Peyer's patch (tissue), 4 donors: Measurements from ENCODE around the gene GLB1L. TPM values are rescaled to one million over a fixed set of nuclear protein-coding genes. Genes with fewer than 3 reads are reported as not detected.

ENCODE experiments used
- DNase-seq, 3 donors: peaks; one replicate each; pipeline ENCODE4 v3.0.0-alpha.2; 2017 to 2019
- H3K27ac ChIP-seq, 4 donors: fragments of 200-600 bp; sonication (generic); one replicate each; pipeline ENCODE4 v1.5.1; 2016 to 2019
- H3K27me3 ChIP-seq, 2 donors: fragments of 200-600 bp; sonication (generic); one replicate each; pipeline ENCODE4 v1.5.1; 2019
- H3K36me3 ChIP-seq, 3 donors: fragments of 200-600 bp; sonication (generic); one replicate each; pipeline ENCODE4 v1.5.1; 2016 to 2019
- H3K4me1 ChIP-seq, 4 donors: fragments of 200-600 bp; sonication (generic); one replicate each; pipeline ENCODE4 v1.5.1; 2016 to 2019
- H3K4me3 ChIP-seq, 4 donors: fragments of 200-600 bp; sonication (generic); 1 replicate in 3 of 4; 2 replicates in 1 of 4; pipeline ENCODE4 v1.5.1; 2016 to 2019; ENCODE audit warnings: mild to moderate bottlenecking in 1 of 4
- H3K9me3 ChIP-seq, 4 donors: fragments of 200-600 bp; sonication (generic); one replicate each; pipeline ENCODE4 v1.5.1; 2016 to 2019; ENCODE audit warnings: mild to moderate bottlenecking in 1 of 4
- CTCF ChIP-seq, 6 experiments: fragments of 450-650 bp in 4 of 6; fragments of 200-600 bp in 2 of 6; sonication (generic) in 1 of 6; IDR thresholded peaks; one replicate each; pipeline ENCODE4 v1.5.1; 2017 to 2019; ENCODE audit warnings: antibody characterized with exemption in 6 of 6, mild to moderate bottlenecking in 3 of 6, moderate library complexity in 1 of 6
- POLR2A ChIP-seq, 2 donors: fragments of 450-650 bp; IDR thresholded peaks; one replicate each; pipeline ENCODE4 v1.5.1; 2017; ENCODE audit warnings: antibody characterized with exemption in 2 of 2, mild to moderate bottlenecking in 2 of 2, moderate library complexity in 2 of 2
- total RNA-seq, 4 donors: library from RNA; depleted of rRNA; stranded (reverse); fragments of >200 nt; gene quantifications; one replicate each; pipeline ENCODE4 v1.1.0, GENCODE V29; 2016

The GLB1L gene
- total RNA-seq, 4 donors from 2014 or later, result 2.7 to 9.5 (median 7.0) TPM; not detected in 1

GRCh38 chr2:219252900-219253752, 7.9 kb upstream of the GLB1L start, which contains the start of gene TUBA4B:
TUBA4B (plus strand) TSS chr2:219253243; CDS start chr2:219253408, 165 bp downstream.
- Histone ChIP-seq H3K36me3 (peaks cover 0 to 13% (median 0%) of the 10 kb centered on the region in 3 donors), H3K9me3 (no peaks in the 10 kb centered on the region), H3K4me1 (peaks cover 7 to 60% (median 32%) of the 10 kb centered on the region in 4 donors), H3K4me3 (peak within 1 kb of the TSS; percentile 56 to 93 (median 87)), H3K27me3 (no peaks in the 10 kb centered on the region), H3K27ac (peak within 1 kb of the TSS; percentile 81 to 98 (median 91))
- DNase-seq, result peak; percentile 64 to 81 (median 72)
- no peak for TF ChIP-seq CTCF (IDR thresholded peaks at IDR 0.05)
- TF ChIP-seq POLR2A (IDR thresholded peaks at IDR 0.05), result no peak

DNA sequence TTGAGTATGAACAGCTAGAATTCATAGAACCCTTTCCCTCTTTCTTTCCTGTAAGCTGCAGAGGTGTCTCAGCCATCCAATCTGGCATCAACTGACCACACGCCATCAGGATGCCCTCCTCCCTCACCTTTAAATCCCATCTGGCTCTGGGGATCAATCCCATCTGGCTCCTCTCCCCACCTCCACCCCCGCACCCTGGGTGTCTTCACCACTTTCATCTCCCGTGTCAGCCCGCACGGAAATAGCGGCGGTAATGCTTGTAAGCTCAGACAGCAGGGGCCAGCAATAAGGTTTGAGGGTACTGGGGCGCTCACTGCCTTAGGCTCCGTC, 7.3 kb upstream of the GLB1L start:
- Histone ChIP-seq H3K36me3 (peaks cover 0 to 13% (median 0%) of the 10 kb centered on the region in 3 donors), H3K27ac (peak overlapping the region; percentile 81 to 98 (median 91)), H3K4me1 (peaks cover 7 to 65% (median 37%) of the 10 kb centered on the region in 4 donors), H3K4me3 (peak overlapping the region; percentile 56 to 93 (median 87)), H3K27me3 (no peaks in the 10 kb centered on the region), H3K9me3 (no peaks in the 10 kb centered on the region)
- TF ChIP-seq CTCF (IDR thresholded peaks at IDR 0.05), result no peak
- no peak for TF ChIP-seq POLR2A (IDR thresholded peaks at IDR 0.05)
- DNase-seq, result no peak

- Histone ChIP-seq H3K9me3 (no peaks in the 10 kb centered on the region), H3K27me3 (no peaks in the 10 kb centered on the region), H3K4me1 (peaks cover 7 to 69% (median 41%) of the 10 kb centered on the region in 4 donors), H3K27ac (peak overlapping the region; percentile 81 to 98 (median 91)), H3K4me3 (peak overlapping the region; percentile 56 to 93 (median 87)), H3K36me3 (peaks cover 0 to 13% (median 0%) of the 10 kb centered on the region in 3 donors)
- TF ChIP-seq POLR2A (IDR thresholded peaks at IDR 0.05) (no peak), CTCF (IDR thresholded peaks at IDR 0.05) (peak in 2 of 6 experiments; percentile 3 to 28)
- peak in 1 of 3 donors; percentile 69 for DNase-seq
Measured at GRCh38 chr2:219252084-219252483, 6.8 kb upstream of the GLB1L start.

GRCh38 chr2:219251656-219252055, 6.4 kb upstream of the GLB1L start:
- H3K27ac ChIP-seq, result peak overlapping the region; percentile 81 to 98 (median 91)
- H3K36me3 ChIP-seq, result peaks cover 0 to 13% (median 0%) of the 10 kb centered on the region in 3 donors
- no peaks in the 10 kb centered on the region for H3K9me3 ChIP-seq
- no peak for DNase-seq
- H3K4me1 ChIP-seq, result peaks cover 7 to 73% (median 45%) of the 10 kb centered on the region in 4 donors
- peak overlapping the region in 3 of 4 donors; percentile 56 to 93 (median 86) for H3K4me3 ChIP-seq
- no peaks in the 10 kb centered on the region for H3K27me3 ChIP-seq
- TF ChIP-seq POLR2A (IDR thresholded peaks at IDR 0.05), result no peak
- no peak for TF ChIP-seq CTCF (IDR thresholded peaks at IDR 0.05)

- Histone ChIP-seq H3K27me3 (no peaks in the 10 kb centered on the region), H3K4me1 (peaks cover 7 to 83% (median 50%) of the 10 kb centered on the region in 4 donors), H3K4me3 (peak overlapping the region; percentile 1 to 38 (median 6)), H3K36me3 (peaks cover 0 to 13% (median 0%) of the 10 kb centered on the region in 3 donors), H3K9me3 (no peaks in the 10 kb centered on the region), H3K27ac (peak overlapping the region; percentile 91 to 98 (median 92))
- DNase-seq, result no peak
- no peak for TF ChIP-seq CTCF (IDR thresholded peaks at IDR 0.05)
- TF ChIP-seq POLR2A (IDR thresholded peaks at IDR 0.05), result no peak
Measured at GRCh38 chr2:219250049-219250781, 5.0 kb upstream of the GLB1L start.
